Astrocyte (in vitro differentiated cells and primary cell): ENCODE results near the gene LRP1B.

Source experiments
- EZH2 ChIP-seq: IDR thresholded peaks from 2 replicates; pipeline ENCODE4 v1.6.1; 2012; ENCODE audit warnings: mild to moderate bottlenecking, low read length, inconsistent platforms; ENCODE audit not compliant: insufficient read depth
- TF ChIP-seq, protein P1 (sequence below): IDR thresholded peaks from 2 replicates; pipeline ENCODE4 v1.5.1; 2011; ENCODE audit warnings: low read depth, mild to moderate bottlenecking, inconsistent platforms, low read length, moderate library complexity; ENCODE audit not compliant: insufficient read depth

DNA sequence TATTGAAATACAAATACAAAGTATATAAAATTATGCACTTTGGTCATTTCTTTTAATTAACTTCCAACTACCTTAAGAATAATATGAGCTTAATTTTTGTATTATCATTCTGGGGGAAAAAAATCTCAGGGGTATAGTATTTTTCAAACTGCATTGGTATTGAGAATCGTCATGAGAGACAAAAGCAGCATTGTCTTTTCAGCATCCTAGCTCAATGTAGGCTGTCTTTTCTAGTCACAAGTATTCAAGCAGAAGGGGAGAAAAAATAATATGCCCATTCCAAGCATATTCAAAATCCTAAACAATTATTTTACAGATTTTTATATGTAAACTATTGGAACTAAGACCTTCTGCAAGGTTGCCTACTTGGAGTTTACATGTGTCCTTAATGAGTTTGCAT is 693.3 kb downstream of the LRP1B start:
- TF ChIP-seq, protein P1, sequence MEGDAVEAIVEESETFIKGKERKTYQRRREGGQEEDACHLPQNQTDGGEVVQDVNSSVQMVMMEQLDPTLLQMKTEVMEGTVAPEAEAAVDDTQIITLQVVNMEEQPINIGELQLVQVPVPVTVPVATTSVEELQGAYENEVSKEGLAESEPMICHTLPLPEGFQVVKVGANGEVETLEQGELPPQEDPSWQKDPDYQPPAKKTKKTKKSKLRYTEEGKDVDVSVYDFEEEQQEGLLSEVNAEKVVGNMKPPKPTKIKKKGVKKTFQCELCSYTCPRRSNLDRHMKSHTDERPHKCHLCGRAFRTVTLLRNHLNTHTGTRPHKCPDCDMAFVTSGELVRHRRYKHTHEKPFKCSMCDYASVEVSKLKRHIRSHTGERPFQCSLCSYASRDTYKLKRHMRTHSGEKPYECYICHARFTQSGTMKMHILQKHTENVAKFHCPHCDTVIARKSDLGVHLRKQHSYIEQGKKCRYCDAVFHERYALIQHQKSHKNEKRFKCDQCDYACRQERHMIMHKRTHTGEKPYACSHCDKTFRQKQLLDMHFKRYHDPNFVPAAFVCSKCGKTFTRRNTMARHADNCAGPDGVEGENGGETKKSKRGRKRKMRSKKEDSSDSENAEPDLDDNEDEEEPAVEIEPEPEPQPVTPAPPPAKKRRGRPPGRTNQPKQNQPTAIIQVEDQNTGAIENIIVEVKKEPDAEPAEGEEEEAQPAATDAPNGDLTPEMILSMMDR, result no peak
- no peak for TF ChIP-seq EZH2
